GM18870 (cell line): ENCODE results near the gene ZBTB11.
"Not testable (repeated sequence)": the region's sequence is repeated elsewhere in the genome, so short reads cannot be mapped to it uniquely, and the experiment has no call there.

ENCODE experiments used
- ATAC-seq: cut with Tn5 transposase; IDR thresholded peaks from one replicate; pipeline ENCODE4 v1.9.1; 2021; ENCODE audit warnings: moderate library complexity; ENCODE audit not compliant: unreplicated experiment

The ZBTB11 gene

DNA sequence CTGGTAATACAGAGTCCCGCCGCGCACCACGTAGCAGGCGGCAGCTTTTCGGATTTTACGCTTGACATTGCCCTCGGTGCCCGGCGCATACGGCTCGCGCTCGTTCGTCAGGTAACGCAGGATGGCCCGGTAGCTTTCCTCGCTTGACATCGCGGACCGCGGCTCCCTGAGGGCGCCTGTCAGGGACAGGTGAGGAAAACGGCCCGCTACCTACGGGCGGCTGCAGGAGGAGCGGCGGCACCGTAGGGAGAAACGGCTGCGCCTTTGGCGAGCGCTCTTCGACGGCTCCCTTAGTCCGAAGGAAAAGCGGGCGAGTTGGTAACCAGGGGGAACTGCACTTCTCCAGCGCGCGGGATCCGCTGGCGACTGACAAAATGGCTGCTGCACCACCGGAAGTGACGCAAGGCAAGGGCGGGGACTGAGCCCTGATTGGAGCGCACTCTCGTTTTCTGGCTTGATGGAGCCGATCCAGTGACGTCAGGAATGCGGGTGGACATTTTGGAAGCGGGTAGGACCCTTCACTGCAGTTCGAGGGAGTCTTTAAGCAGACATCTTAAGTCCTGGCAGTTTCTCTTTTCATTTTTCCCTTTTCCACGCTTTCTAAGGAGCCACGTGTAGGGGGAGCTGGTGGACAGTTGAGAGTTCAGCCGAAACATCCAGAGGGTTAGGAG lies at the start of gene ZBTB11:
Gene ZBTB11 (minus strand): TSS at position 368 of the 671 bp plus-strand sequence. CDS start 218 bp downstream, at position 150.
- peak; percentile 88 for ATAC-seq

- ATAC-seq = no peak
Observed at GRCh38 chr3:101725890-101726275, 49.0 kb upstream of the ZBTB11 start.

DNA sequence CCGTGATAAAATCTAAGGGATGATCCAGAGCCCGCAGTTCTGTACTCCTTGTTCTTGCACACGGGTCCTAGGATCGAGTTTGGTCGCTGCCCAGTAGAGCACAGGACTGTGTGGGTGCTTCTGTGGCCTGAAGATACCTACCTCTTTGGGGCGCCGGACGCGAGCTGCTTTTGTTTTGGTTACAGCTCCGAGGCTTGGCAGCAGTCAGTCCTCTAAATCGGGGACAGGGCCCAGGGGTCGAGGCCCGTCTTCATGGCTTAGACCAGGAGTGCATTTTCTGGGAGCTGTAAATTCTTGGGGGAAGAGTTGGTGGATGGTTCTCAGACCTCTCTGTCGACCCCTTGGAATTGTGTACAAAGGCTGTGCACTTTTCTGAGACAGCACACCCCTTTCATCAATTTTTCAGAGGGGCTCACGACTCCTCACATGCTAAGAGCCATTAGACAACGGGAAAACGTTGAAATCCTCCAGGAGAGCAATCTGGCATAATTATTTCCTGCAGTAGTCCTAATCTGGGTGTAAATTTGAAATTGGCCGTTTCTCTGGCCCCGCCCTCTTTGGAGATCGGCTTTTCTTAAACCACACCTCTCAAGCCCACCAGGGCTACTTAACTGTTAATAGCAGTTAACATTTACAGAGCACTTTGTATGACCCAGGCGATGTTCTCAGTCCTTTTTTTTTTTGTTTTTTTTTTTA lies 48.4 kb upstream of the ZBTB11 start:
- ATAC-seq = no peak

GRCh38 chr3:101724329-101725193 lies 47.6 kb upstream of the ZBTB11 start, which contains the start of gene CEP97:
CEP97 (plus strand) TSS chr3:101724614; CDS start chr3:101724677, 63 bp downstream.
- peak; percentile 81 for ATAC-seq

- ATAC-seq = peak; percentile 59
Observed at GRCh38 chr3:101722394-101723173, 45.7 kb upstream of the ZBTB11 start.

DNA sequence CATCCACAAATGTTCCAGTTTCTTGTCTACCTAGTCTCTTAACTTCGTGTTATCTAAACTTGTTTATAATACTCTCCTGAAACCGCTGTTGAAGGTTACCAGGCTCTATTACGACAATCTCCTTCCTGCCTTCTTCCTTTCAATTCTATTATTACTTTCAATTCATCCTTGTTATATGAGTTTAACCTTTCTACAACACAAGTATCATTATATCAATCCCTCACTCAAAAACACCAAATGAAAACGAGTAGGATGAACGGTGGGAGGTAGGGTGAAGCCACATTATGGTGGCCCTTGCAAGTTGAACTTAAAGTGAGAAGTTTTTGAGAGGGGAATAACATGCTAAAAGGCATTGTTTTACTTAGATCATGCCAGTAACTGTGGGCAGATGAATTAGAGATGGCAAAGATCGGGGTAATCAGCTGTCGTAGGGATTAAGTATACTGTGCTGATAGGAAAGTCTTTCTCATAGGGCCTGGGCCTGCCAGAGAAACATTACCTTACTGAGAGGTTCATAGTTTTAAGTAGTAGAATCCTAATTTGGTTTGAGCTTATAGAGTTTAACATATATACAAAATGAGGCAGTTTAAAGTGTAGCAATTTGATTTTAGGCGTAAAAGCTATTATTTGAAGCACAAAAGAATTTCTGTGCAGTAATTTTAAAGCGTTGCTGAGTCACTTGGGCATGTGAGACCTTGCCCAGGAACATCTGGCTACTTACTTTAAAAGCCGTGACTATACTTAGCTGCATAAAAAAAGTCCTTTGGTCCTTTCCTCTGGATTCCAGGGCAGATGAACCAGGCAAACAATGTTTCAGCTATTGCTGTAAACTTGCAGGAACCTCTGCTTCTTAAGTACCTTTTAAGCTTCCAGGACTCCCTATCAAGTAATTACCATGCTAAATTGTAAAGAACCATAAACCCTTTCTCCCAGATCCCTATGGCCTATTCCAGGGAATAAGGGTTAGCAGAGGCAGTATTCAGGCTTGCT lies 44.2 kb upstream of the ZBTB11 start:
- ATAC-seq = no peak

DNA sequence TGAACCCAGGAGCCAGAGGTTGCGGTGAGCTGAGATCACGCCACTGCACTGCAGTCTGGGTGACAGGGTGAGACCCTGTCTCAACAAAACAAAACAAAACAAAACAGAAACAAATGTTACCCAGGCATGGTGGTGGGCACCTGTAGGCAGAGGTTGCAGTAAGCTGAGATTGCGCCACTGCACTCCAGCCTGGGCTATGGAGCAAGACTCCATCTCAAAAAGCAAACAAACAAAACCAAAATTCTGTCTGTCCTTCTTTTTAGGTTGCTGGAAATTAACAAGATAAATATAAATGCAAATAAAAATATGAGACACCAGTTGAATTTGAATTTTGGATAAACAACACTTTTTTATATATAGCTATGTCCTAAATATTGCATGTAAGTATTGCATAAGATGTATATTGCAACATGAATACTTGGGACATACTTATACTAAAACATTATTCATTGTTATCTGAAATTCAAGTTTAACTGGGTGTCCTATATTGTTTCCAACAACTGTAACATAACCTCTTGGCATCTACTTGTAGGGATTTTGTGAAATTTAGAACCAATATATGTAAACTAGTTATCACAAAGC lies 42.8 kb upstream of the ZBTB11 start:
- no peak for ATAC-seq

- no peak for ATAC-seq
Observed at GRCh38 chr3:101718455-101718854, 41.5 kb upstream of the ZBTB11 start.

GRCh38 chr3:101709126-101709525 lies 32.2 kb upstream of the ZBTB11 start:
- ATAC-seq = no peak

DNA sequence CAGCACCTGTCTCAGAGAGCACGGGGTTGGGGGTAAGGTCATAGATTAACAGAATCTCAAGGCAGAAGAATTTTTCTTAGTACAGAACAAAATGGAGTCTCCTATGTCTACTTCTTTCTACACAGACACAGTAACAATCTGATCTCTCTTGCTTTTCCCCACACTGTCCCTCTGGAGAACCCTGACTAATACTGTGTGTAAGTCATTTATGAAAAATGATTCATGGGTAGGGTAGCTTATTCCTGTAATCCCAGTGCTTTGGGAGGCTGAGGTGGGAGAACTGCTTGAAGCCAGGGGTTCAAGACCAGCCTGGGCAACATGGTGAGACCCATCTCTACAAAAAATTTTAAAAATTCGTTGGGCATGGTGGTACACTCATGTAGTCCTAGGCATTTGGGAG lies 27.7 kb upstream of the ZBTB11 start:
- ATAC-seq = not testable (repeated sequence)

- no peak for ATAC-seq
Observed at GRCh38 chr3:101703169-101703568, 26.2 kb upstream of the ZBTB11 start.

DNA sequence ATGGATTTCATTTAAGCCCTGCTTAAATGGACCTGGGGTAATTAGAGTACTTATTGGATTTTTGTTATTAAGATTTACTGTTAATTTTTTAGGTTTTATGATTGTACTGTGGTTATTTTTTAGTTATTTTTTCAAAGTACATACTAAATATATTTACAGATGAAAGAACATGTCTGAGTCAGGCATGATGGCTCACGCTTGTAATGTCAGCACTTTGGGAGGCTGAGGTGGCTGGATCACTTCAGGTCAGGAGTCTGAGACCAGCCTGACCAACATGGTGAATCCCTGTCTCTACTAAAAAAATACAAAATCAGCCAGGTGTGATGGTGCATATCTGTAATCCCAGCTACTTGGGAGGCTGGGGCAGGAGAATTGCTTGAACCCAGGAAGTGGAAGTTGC lies 25.8 kb upstream of the ZBTB11 start:
- no peak for ATAC-seq

DNA sequence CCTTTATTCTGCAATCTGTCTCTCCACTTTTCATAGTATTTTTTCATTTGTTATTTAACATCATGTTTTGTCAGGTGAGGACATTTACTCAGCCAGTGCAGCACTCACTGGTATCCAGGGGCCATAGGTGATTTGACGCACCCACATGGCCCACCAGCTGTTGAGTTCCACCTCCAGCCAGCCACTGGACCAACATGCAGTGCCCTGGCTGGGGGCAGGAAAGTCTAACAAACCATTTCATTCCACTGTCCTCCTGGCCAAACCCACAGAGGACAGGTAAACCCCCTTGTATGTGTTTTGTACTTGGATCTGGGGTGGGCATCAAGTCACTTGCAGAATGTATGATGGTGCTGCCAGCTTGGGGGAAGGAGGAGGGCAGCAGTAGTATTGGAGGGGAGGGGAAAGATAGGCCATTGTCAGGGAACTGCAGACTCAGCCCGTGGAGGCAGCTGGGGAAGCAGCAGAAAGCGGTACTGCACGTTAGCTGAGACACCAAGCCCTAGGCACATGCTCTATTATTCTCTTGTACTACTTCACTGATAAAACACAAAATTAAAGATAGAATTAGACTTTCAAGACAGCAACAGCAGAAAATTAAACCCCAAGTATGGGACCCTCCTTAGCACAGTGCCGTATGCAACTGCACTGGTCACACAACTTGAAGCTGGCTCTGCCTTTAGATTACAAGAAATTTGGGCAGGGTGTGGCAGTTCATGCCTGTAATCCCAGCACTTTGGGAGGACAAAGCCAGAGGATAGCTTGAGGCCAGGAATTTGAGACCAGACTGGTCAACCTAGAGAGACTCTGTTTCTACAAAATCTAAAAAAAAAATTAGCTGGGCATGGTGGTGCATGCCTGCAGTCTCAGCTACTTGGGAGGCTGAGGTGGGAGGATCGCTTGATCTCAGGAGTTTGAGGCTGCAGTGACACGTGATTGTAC lies 25.0 kb upstream of the ZBTB11 start:
- no peak for ATAC-seq

GRCh38 chr3:101695779-101696372 lies 18.9 kb upstream of the ZBTB11 start:
- no peak for ATAC-seq

DNA sequence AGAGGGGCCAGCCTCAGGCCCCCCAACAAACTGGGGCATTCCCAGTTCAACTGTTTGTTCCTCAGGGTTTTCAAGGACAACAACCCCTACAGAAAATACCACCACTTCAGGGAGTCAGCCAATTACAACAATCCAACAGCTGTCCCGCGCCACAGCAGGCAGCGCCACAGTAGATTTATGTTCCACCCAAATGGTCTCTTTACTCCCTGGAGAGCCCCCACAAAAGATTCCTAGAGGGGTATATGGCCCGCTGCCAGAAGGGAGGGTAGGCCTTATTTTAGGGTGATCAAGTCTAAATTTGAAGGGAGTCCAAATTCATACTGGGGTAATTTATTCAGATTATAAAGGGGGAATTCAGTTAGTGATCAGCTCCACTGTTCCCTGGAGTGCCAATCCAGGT lies 17.9 kb upstream of the ZBTB11 start:
- ATAC-seq = not testable (repeated sequence)

DNA sequence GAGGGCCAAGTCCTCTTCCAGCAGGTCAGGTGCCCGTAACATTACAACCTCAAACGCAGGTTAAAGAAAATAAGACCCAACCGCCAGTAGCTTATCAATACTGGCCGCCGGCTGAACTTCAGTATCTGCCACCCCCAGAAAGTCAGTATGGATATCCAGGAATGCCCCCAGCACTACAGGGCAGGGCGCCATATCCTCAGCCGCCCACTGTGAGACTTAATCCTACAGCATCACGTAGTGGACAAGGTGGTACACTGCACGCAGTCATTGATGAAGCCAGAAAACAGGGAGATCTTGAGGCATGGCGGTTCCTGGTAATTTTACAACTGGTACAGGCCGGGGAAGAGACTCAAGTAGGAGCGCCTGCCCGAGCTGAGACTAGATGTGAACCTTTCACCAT lies 16.6 kb upstream of the ZBTB11 start:
- ATAC-seq = peak; percentile 70
